Uterus (tissue), 2 donors: ENCODE measurements around the gene CTIF.

ENCODE experiments used
- POLR2A ChIP-seq, 2 donors: fragments of 450-650 bp; IDR thresholded peaks; one replicate each; pipeline ENCODE4 v1.6.1; 2016; ENCODE audit warnings: antibody characterized with exemption in 2 of 2, mild to moderate bottlenecking in 1 of 2, moderate library complexity in 1 of 2
- TF ChIP-seq, protein P1 (sequence below), 4 experiments: fragments of 200-600 bp in 2 of 4; fragments of 450-650 bp in 2 of 4; sonication (generic) in 2 of 4; IDR thresholded peaks; one replicate each; pipeline ENCODE4 v1.5.1; 2016 to 2019; ENCODE audit warnings: antibody characterized with exemption in 4 of 4, mild to moderate bottlenecking in 2 of 4, moderate library complexity in 1 of 4

- no peak for TF ChIP-seq POLR2A (IDR thresholded peaks at IDR 0.05)
- TF ChIP-seq, protein P1, sequence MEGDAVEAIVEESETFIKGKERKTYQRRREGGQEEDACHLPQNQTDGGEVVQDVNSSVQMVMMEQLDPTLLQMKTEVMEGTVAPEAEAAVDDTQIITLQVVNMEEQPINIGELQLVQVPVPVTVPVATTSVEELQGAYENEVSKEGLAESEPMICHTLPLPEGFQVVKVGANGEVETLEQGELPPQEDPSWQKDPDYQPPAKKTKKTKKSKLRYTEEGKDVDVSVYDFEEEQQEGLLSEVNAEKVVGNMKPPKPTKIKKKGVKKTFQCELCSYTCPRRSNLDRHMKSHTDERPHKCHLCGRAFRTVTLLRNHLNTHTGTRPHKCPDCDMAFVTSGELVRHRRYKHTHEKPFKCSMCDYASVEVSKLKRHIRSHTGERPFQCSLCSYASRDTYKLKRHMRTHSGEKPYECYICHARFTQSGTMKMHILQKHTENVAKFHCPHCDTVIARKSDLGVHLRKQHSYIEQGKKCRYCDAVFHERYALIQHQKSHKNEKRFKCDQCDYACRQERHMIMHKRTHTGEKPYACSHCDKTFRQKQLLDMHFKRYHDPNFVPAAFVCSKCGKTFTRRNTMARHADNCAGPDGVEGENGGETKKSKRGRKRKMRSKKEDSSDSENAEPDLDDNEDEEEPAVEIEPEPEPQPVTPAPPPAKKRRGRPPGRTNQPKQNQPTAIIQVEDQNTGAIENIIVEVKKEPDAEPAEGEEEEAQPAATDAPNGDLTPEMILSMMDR (IDR thresholded peaks at IDR 0.05) = no peak
These were observed 215.7 kb downstream of the CTIF start for GRCh38 chr18:48754559-48754958.
